ENCODE data around the gene TCEANC2.

DNA sequence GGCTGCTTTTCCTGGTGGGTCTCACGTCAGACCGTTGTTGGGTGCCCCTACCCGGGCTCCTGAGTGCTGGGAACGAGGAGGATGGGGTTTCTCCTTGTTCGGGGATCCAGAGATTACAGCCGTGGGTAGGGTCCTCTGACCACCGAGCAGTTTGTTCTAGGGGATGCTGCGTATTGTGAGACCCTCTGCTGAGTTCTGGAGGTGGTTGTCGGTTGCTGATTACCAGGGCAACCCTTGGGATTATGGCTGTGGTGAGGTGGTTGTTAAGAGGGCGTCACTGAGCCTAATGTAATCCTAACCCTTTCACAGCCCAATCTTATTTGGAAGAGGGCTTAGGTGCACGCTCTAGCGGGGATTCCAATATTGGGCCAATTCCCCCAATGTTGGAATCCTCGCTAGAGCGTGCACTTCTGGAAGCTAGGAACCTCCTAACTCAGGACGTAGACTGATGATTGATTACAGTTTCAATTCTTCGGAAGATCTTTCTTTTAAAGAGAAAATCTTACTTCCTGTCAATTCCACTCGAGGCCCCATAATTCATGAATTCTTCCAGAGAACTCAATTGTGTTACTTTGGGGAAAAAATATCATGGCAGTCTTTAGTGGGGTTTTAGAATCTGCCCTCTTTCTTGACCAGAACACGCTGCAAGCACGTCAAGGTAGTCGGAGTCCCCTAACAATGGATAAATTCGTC lies 483 bp downstream of the TCEANC2 start:
- TF ChIP-seq, protein P1, sequence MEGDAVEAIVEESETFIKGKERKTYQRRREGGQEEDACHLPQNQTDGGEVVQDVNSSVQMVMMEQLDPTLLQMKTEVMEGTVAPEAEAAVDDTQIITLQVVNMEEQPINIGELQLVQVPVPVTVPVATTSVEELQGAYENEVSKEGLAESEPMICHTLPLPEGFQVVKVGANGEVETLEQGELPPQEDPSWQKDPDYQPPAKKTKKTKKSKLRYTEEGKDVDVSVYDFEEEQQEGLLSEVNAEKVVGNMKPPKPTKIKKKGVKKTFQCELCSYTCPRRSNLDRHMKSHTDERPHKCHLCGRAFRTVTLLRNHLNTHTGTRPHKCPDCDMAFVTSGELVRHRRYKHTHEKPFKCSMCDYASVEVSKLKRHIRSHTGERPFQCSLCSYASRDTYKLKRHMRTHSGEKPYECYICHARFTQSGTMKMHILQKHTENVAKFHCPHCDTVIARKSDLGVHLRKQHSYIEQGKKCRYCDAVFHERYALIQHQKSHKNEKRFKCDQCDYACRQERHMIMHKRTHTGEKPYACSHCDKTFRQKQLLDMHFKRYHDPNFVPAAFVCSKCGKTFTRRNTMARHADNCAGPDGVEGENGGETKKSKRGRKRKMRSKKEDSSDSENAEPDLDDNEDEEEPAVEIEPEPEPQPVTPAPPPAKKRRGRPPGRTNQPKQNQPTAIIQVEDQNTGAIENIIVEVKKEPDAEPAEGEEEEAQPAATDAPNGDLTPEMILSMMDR (IDR thresholded peaks at IDR 0.05), result no peak
- no peak for TF ChIP-seq POLR2A (IDR thresholded peaks at IDR 0.05)

All from esophagus squamous epithelium (tissue), 4 donors.